Measurements from ENCODE around the gene MARK4. TPM values are rescaled to one million over a fixed set of nuclear protein-coding genes. Genes with fewer than 3 reads are reported as not detected.

Gene MARK4
- polyA plus RNA-seq, 2 of the 4 experiments (the other 2 are of a cell fraction) = 6.3 to 7.8 TPM

- no peaks in the 10 kb centered on the region for H3K4me1 ChIP-seq
- FAIRE-seq = no peak
- no peak for DNase-seq (ENCODE audit: low read depth in 1 of 2, low spot score in 1 of 2)
- no peak for TF ChIP-seq MYC (IDR thresholded peaks at IDR 0.05; ENCODE audit: borderline replicate concordance, low read length)
- TF ChIP-seq NFE2L2 (conservative IDR thresholded peaks at IDR 0.05; ENCODE audit: low read length) = no peak
- TF ChIP-seq POLR2A (IDR thresholded peaks at IDR 0.05; ENCODE audit: low read length) = no peak
- TF ChIP-seq ESRRA (IDR thresholded peaks at IDR 0.05; ENCODE audit: borderline replicate concordance, low read length) = no peak
- no peak for TF ChIP-seq E2F6 (IDR thresholded peaks at IDR 0.05; ENCODE audit: borderline replicate concordance, low read depth)
- TF ChIP-seq BHLHE40 (IDR thresholded peaks at IDR 0.05; ENCODE audit: low read depth, low read length) = no peak
- TF ChIP-seq MAFK (IDR thresholded peaks at IDR 0.05; ENCODE audit: partially characterized antibody) = no peak
- TF ChIP-seq CEBPB (IDR thresholded peaks at IDR 0.05) = peak in 1 of 2 experiments; percentile 64; a peak in 2 of 4 replicates
- no peaks in the 10 kb centered on the region for H3K9me3 ChIP-seq
- H3K4me3 ChIP-seq = no peak overlapping the region
- ChIA-PET CTCF (interaction anchor here (1.4 to 1.6 kb wide), 2 partner anchors 10 to 23 kb away, joined by 4 to 6 read pairs; no protein-coding TSS in a partner anchor), POLR2A (no interaction called here)
- 87% methylated on average over 13 of the region's 23 CpGs for WGBS (ENCODE audit: missing lambda C conversion rate)
- H3K4me2 ChIP-seq = no peak overlapping the region
- no peak for ATAC-seq
- no peak overlapping the region for H3K27ac ChIP-seq
Measured at GRCh38 chr19:45348367-45349125, 97.5 kb downstream of the MARK4 start.

- TF ChIP-seq USF2 (IDR thresholded peaks at IDR 0.05) (no peak), FOSB (CRISPR knock-in tag; IDR thresholded peaks at IDR 0.05) (no peak), MAZ (IDR thresholded peaks at IDR 0.05; ENCODE audit: borderline replicate concordance, low read depth, low read length) (no peak), TP53 (CRISPR knock-in tag; IDR thresholded peaks at IDR 0.05) (no peak), ZFP36 (IDR thresholded peaks at IDR 0.05; ENCODE audit: borderline replicate concordance, partially characterized antibody) (no peak), RFX5 (IDR thresholded peaks at IDR 0.05) (no peak)
- no peak overlapping the region for H3K4me2 ChIP-seq
- H3K27ac ChIP-seq = no peak overlapping the region
- FAIRE-seq (no peak), DNase-seq (ENCODE audit: low read depth in 1 of 2, low spot score in 1 of 2) (no peak), ATAC-seq (no peak)
- H3K4me3 ChIP-seq = no peak overlapping the region
- CTCF ChIA-PET = interaction anchor here (3.5 kb wide), 1 partner anchor 10 kb away, joined by 25 read pairs; no protein-coding TSS in a partner anchor
- POLR2A ChIA-PET = no interaction called here
- no peaks in the 10 kb centered on the region for H3K9me3 ChIP-seq
- 86% methylated on average over 3 of the region's 3 CpGs for WGBS (ENCODE audit: missing lambda C conversion rate)
- H3K4me1 ChIP-seq = no peaks in the 10 kb centered on the region
Measured at GRCh38 chr19:45349126-45349415, 98.0 kb downstream of the MARK4 start.

GRCh38 chr19:45349430-45349941 is 98.4 kb downstream of the MARK4 start:
- no peak overlapping the region for H3K4me2 ChIP-seq
- ATAC-seq (no peak), DNase-seq (ENCODE audit: low read depth in 1 of 2, low spot score in 1 of 2) (no peak), FAIRE-seq (no peak)
- CTCF ChIA-PET = interaction anchor here (0.7 to 3.5 kb wide), 3 partner anchors 11 to 290 kb away, joined by 3 to 25 read pairs (median 6); no protein-coding TSS in a partner anchor
- no peaks in the 10 kb centered on the region for H3K4me1 ChIP-seq
- WGBS (ENCODE audit: missing lambda C conversion rate) = 97% methylated on average over 12 of the region's 17 CpGs
- TF ChIP-seq HDAC2 (IDR thresholded peaks at IDR 0.05) = no peak
- no peak for TF ChIP-seq FOXS1 (CRISPR knock-in tag; IDR thresholded peaks at IDR 0.05)
- no peak for TF ChIP-seq HOXB13 (CRISPR knock-in tag; IDR thresholded peaks at IDR 0.05; ENCODE audit: low read depth)
- no peak for TF ChIP-seq BHLHE40 (IDR thresholded peaks at IDR 0.05; ENCODE audit: low read depth, low read length)
- no peak for TF ChIP-seq NR3C1 (IDR thresholded peaks at IDR 0.05)
- no peak for TF ChIP-seq RFX5 (IDR thresholded peaks at IDR 0.05)
- no peak for TF ChIP-seq BCL3 (IDR thresholded peaks at IDR 0.05)
- TF ChIP-seq EHF (CRISPR knock-in tag; IDR thresholded peaks at IDR 0.05) = no peak
- no peak for TF ChIP-seq RCOR1 (IDR thresholded peaks at IDR 0.05; ENCODE audit: low read depth, low read length)
- POLR2A ChIA-PET = no interaction called here
- H3K27ac ChIP-seq = no peak overlapping the region
- H3K4me3 ChIP-seq = no peak overlapping the region
- no peaks in the 10 kb centered on the region for H3K9me3 ChIP-seq
